GM19452 (cell line): Measurements from ENCODE around the gene HLX.

Source experiments
- ATAC-seq: cut with Tn5 transposase; IDR thresholded peaks from one replicate; pipeline ENCODE4 v1.9.1; 2021; ENCODE audit not compliant: unreplicated experiment

Gene HLX

DNA sequence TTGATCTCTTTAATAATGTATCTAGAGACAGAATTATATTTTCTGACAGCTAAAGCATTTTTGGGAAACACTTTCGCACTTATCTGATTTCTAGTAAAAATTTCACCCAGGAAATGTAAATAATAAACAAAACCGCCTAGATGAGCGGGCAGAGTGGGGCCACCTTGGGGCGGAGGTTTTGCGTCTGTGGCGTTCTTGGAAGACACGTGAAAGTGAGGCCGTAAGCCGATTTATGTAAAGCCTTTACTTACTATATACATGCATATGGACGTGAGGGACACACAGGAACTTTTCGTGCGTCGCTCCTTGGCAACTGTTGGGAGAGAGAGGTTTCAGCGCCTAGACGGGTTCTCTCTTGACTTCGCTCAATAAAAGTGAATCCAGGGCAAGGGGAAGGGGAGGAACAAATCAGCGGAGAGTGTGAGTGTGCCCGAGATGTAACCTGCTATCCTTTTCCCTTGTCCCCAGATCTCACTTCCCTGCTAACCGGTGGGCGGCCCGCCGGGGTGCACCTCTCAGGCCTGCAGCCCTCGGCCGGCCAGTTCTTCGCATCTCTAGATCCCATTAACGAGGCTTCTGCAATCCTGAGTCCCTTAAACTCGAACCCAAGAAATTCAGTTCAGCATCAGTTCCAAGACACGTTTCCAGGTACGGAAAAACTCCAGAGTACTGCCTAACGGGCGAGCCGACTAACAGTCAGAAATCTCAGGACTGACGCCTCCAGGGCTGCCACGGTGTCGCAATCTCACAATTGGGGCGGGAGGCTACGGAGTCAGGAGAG lies 1.7 kb downstream of the HLX start:
- no peak for ATAC-seq

GRCh38 chr1:220882061-220882891 lies 3.0 kb downstream of the HLX start:
- no peak for ATAC-seq

GRCh38 chr1:220884109-220884980 lies 5.1 kb downstream of the HLX start:
- ATAC-seq, result no peak

- ATAC-seq, result no peak
Measured at GRCh38 chr1:220884981-220885918, 6.0 kb downstream of the HLX start.

GRCh38 chr1:220885971-220886370 lies 6.7 kb downstream of the HLX start:
- ATAC-seq, result no peak

- no peak for ATAC-seq
Measured at GRCh38 chr1:220886470-220887201, 7.4 kb downstream of the HLX start.

DNA sequence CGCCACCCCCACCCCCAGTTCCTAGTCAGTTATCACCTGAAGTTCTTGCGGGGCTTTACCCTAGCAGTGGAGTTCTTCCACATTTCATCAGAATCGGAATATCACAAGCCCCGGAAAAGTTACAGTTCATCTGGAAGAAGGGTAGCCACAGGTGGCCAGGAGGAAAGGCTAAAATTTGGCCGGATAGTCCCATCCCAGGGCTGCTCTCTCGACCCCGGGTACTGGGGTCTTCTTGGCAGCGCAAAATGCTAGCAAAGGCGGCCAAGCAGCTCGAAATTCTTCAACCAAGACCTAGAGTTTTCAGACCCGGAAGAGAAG lies 7.9 kb downstream of the HLX start:
- ATAC-seq, result no peak

- ATAC-seq, result no peak
Measured at GRCh38 chr1:220887520-220888416, 8.5 kb downstream of the HLX start.

- ATAC-seq, result no peak
Measured at GRCh38 chr1:220888417-220888986, 9.3 kb downstream of the HLX start.

GRCh38 chr1:220889333-220889732 lies 10.1 kb downstream of the HLX start:
- no peak for ATAC-seq

DNA sequence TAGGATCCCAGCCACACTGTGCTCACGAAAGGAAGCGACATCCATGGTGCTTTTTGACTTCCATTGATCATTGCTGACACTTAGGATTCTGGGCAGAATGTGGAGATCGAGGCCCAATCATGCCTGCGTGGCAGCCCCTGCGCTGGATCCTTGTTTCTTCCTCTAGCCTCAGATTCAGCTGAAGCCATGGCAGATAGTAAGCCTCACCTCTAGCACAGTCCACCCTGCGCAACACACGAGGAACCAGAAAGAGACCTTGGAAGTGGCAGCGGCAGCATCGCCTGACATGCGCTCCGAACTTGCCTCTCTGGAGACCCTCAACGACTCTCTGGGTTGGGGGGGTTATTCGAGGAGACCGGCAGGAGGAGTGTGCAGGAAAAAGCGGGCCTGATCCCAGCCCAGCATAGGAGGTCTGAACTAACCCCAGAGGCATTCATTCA lies 10.6 kb downstream of the HLX start:
- ATAC-seq, result no peak

DNA sequence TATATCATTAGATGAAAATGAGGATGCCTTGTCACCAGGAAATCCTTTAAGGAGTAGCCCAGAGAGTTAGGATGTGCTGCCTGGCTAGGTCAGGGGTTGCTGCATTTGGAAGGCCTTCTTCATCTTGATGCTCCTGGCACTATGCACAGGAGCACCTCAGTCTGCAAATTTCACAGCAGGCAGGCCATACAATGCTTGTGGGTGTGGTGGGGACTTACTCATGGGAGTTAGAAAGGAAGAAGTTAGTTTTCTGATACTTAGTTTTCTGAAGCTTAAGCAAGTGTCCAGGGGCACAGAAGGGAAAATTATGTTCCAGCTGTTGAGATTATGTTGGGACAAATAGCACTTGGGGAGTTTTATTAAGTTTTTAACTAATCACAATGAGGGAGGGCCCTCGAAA lies 11.4 kb downstream of the HLX start:
- ATAC-seq, result no peak

DNA sequence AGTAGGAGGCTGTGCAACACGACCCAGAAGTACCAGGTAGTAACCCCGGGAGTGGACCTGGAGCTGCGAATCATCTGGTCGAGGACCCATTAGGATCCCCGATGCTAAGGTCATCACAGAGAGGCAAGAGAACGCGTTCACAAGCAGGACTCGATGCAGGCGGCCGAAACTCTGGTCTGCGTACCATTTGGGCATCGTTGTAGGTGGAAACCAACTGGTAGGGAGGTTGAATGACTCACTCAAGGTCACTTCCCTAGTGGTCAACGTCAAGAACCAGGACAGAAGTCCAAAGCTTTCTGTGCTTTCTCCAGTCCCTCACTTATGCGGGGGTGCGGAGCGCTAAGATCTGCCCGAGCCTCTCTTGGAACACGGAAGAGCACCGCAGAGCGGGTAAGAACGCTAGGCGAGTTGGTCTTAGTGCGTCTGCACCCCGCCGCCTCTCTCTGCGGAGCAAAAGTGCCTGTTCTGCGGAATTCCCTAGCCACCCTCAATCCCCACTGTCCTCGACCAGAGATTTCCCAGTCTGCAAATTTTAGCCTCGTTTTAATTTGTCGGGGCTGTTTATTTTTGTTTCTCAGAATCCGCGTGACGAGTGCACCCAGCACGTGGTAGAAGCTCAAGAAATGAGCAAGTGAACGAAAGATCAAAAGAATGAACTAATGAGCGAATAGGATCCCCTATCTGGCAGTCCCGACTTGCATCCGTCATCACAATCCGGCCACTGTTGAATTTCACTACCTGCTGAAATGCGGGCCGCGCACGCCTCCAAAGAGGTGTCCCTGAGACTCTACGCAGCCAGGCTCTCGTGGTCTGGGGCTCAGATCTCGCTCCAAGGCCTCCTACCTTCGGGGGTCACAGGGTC lies 12.2 kb downstream of the HLX start:
- no peak for ATAC-seq

GRCh38 chr1:220892086-220892376 lies 12.8 kb downstream of the HLX start:
- ATAC-seq, result no peak

DNA sequence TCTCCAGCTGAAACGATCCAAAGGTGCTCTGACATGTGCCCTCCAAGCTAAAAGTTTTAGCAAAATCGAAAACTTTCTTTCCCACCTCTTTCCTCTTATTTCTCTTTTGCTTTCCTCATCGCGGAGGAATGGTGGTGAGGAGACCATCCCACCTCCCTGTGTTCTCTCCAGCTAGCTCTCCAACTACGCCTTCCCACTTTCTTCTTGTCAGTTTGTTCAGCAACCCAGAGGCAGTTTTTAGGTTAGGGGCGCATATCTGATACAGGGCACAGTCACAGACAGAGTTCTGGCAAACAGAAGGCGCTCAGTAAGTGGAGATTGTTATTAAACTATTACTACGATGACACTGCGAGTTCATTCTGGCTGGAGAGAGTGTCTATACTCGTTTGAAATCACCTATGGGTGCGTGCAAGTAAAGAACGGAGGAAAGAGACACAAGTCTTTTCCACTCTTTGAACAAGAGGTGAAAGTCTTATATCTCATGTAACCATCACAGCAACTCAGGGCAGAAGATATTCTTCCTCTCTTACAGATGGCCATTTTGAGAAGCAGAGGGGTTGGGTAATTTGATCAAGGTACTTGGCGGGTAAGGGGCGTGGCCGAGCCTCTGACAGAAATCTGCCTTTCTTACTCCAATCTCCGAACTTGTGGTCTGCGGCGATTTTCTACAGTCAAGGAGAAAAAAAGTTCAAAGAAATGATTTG lies 13.9 kb downstream of the HLX start:
- ATAC-seq, result no peak

DNA sequence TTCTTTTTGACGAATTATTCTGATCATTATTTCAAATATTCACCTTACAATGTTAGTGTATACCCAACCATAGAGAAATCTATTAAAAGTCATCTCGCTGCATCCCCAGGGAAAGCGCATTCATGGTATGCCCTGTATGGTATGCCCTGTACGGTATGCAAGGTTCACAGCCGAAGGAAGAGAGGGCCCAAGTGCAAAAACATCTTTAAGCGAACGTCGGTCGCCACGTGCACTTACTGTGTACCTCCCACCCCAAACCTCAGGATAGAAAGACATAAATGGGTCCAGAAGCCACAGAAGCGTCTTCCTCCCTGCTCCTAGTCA lies 14.4 kb downstream of the HLX start:
- ATAC-seq, result no peak
